OCI-LY3 (cell line): ENCODE measurements around the gene ATF6.

ENCODE experiments used
- H2AFZ ChIP-seq: fragments of 200-600, 300-600 bp; shearing (Covaris generic); 2 replicates; pipeline ENCODE4 v1.6.0; 2014; ENCODE audit warnings: antibody characterized with exemption, low read depth, low read length
- H3K27ac ChIP-seq: fragments of 200-600, 300-600 bp; sonication (generic); 2 replicates; pipeline ENCODE4 v1.5.1; 2014; ENCODE audit warnings: mild to moderate bottlenecking, low read length, moderate library complexity, mixed read lengths
- H3K27me3 ChIP-seq: fragments of 200-600, 300-600 bp; sonication (generic); 2 replicates; pipeline ENCODE4 v1.6.1; 2014; ENCODE audit warnings: low read depth, low read length, mixed read lengths
- H3K36me3 ChIP-seq: fragments of 200-600, 300-600 bp; sonication (generic); replicated peaks from 2 replicates; pipeline ENCODE3; 2014; ENCODE audit warnings: low read depth, low read length, mixed read lengths
- H3K4me1 ChIP-seq: fragments of 300-600, 200-600 bp; sonication (generic); 2 replicates; pipeline ENCODE4 v1.6.1; 2014; ENCODE audit warnings: low read length, mixed read lengths
- H3K4me2 ChIP-seq: fragments of 200-600, 300-600 bp; sonication (generic); 2 replicates; pipeline ENCODE4 v1.6.1; 2014; ENCODE audit warnings: low read length, mixed read lengths
- H3K4me3 ChIP-seq: fragments of 300-600, 200-600 bp; sonication (generic); 2 replicates; pipeline ENCODE4 v1.5.1; 2014; ENCODE audit warnings: antibody characterized with exemption, mild to moderate bottlenecking, low read length, moderate library complexity
- H3K79me2 ChIP-seq: fragments of 300-600, 200-600 bp; shearing (Covaris generic); 2 replicates; pipeline ENCODE4 v1.6.1; 2014; ENCODE audit warnings: mild to moderate bottlenecking, low read length, mixed read lengths
- H3K9ac ChIP-seq: fragments of 300-600, 200-600 bp; shearing (Covaris generic); 2 replicates; pipeline ENCODE4 v1.6.0; 2014; ENCODE audit warnings: mild to moderate bottlenecking, low read length, moderate library complexity
- H3K9me3 ChIP-seq: fragments of 200-600, 300-600 bp; shearing (Covaris generic); 2 replicates; pipeline ENCODE4 v1.6.1; 2014; ENCODE audit warnings: low read length, mixed read lengths; ENCODE audit not compliant: insufficient read depth
- H4K20me1 ChIP-seq: fragments of 200-600, 300-600 bp; sonication (generic); 2 replicates; pipeline ENCODE4 v1.6.1; 2016; ENCODE audit warnings: low read length, mixed read lengths; ENCODE audit not compliant: insufficient read depth
- EZH2phosphoT487 ChIP-seq: fragments of 200-600 bp; shearing (Covaris generic); IDR thresholded peaks from 2 replicates; pipeline ENCODE4 v1.6.1; 2018; ENCODE audit warnings: antibody characterized with exemption, mixed run types, low read depth
- TF ChIP-seq, protein P1 (sequence below): fragments of 200-600, 300-600 bp; sonication (generic); IDR thresholded peaks from 2 replicates; pipeline ENCODE4 v1.5.1; 2014; ENCODE audit warnings: antibody characterized with exemption, low read length, low read depth

ATF6 gene

DNA sequence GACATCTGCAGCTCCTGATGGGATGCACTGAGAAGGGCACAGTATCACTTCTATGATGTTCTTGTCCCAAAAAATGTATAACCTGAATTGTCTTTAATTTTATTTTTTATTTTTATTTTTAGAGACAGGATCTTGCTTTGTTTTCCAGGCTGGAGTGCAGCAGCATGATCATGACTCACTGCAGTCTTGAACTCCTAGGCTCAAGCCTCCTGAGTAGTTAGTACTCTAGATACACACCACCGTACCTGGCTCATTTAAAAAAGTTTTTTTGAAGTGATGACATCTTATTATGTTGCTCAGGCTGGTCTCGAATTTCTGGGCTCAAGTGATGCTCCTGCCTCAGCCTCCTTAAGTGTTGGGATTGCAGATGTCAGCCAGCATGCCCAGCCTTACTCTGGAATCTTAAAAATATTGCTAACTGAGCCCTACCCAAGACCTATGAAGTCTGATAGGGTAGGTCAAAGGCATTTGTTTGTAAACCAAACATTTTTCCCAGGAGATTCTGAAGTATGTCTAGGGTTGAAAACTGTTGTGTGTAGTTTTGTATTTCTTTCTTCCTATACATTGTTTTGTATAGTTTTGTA is 68.9 kb downstream of the ATF6 start:
- Histone ChIP-seq H3K9me3 (no peaks in the 10 kb centered on the region), H3K27ac (no peak overlapping the region), H3K27me3 (no peaks in the 10 kb centered on the region), H2AFZ (no peak overlapping the region), H4K20me1 (no peaks in the 10 kb centered on the region), H3K79me2 (no peaks in the 10 kb centered on the region), H3K4me1 (peaks cover 5% of the 10 kb centered on the region; the same call in 1 of the 2 replicates), H3K36me3 (peaks cover 2% of the 10 kb centered on the region), H3K9ac (no peak overlapping the region), H3K4me2 (no peak overlapping the region), H3K4me3 (no peak overlapping the region)
- TF ChIP-seq EZH2phosphoT487, result no peak
- TF ChIP-seq, protein P1, sequence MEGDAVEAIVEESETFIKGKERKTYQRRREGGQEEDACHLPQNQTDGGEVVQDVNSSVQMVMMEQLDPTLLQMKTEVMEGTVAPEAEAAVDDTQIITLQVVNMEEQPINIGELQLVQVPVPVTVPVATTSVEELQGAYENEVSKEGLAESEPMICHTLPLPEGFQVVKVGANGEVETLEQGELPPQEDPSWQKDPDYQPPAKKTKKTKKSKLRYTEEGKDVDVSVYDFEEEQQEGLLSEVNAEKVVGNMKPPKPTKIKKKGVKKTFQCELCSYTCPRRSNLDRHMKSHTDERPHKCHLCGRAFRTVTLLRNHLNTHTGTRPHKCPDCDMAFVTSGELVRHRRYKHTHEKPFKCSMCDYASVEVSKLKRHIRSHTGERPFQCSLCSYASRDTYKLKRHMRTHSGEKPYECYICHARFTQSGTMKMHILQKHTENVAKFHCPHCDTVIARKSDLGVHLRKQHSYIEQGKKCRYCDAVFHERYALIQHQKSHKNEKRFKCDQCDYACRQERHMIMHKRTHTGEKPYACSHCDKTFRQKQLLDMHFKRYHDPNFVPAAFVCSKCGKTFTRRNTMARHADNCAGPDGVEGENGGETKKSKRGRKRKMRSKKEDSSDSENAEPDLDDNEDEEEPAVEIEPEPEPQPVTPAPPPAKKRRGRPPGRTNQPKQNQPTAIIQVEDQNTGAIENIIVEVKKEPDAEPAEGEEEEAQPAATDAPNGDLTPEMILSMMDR, result no peak

DNA sequence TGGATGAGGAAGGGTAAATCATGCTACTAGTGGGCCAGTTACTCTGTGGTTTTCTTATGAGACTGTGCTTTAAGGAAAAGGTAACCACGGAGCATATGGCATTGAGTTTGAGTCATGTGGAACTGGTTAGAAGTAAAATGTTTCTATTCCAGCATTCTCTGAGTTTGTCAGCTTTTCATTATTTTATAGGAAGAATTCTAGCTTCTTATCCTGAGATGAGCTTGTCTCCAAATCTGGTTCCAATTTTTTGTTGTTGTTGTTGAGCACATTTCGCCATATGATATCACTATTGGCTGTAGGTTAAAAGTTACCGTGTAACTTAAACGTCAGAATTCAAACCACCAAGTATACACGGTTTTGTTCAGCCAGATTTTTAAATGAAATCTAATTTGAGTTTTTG is 69.9 kb downstream of the ATF6 start:
- no peak overlapping the region for H3K4me2 ChIP-seq
- no peak overlapping the region for H3K9ac ChIP-seq
- no peak overlapping the region for H3K4me3 ChIP-seq
- H2AFZ ChIP-seq, result no peak overlapping the region
- H3K36me3 ChIP-seq, result peaks cover 4% of the 10 kb centered on the region
- H3K79me2 ChIP-seq, result no peaks in the 10 kb centered on the region
- peaks cover 5% of the 10 kb centered on the region; the same call in 1 of the 2 replicates for H3K4me1 ChIP-seq
- no peaks in the 10 kb centered on the region for H3K27me3 ChIP-seq
- TF ChIP-seq, protein P1, result no peak
- TF ChIP-seq EZH2phosphoT487, result no peak
- no peak overlapping the region for H3K27ac ChIP-seq
- no peaks in the 10 kb centered on the region for H3K9me3 ChIP-seq
- H4K20me1 ChIP-seq, result no peaks in the 10 kb centered on the region

DNA sequence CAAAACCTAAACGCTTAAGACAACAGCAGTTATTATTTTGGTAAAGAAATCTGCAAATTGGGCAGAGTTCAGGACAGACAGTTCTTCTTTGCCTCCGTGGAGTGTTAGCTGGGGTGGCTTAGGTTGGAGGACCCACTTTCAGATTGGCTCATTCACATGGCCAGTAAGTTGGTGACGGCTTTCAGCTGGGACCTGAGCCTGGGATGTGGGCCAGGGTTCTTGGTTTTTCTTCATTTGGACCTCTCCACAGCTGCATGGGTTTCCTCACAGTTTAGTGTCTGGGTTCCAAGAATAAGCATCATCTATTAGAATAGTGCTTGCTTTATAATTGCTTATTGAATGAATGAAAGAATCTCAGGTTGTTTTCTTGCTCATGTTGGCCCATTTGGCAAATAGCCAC is 72.2 kb downstream of the ATF6 start:
- no peaks in the 10 kb centered on the region for H4K20me1 ChIP-seq
- H3K4me3 ChIP-seq, result no peak overlapping the region
- H3K9me3 ChIP-seq, result no peaks in the 10 kb centered on the region
- H2AFZ ChIP-seq, result no peak overlapping the region
- H3K9ac ChIP-seq, result no peak overlapping the region
- no peak overlapping the region for H3K4me2 ChIP-seq
- no peak for TF ChIP-seq EZH2phosphoT487
- TF ChIP-seq, protein P1, result no peak
- H3K36me3 ChIP-seq, result peaks cover 10% of the 10 kb centered on the region
- H3K27me3 ChIP-seq, result no peaks in the 10 kb centered on the region
- H3K79me2 ChIP-seq, result no peaks in the 10 kb centered on the region
- H3K27ac ChIP-seq, result no peak overlapping the region
- peaks cover 5% of the 10 kb centered on the region; the same call in 1 of the 2 replicates for H3K4me1 ChIP-seq

DNA sequence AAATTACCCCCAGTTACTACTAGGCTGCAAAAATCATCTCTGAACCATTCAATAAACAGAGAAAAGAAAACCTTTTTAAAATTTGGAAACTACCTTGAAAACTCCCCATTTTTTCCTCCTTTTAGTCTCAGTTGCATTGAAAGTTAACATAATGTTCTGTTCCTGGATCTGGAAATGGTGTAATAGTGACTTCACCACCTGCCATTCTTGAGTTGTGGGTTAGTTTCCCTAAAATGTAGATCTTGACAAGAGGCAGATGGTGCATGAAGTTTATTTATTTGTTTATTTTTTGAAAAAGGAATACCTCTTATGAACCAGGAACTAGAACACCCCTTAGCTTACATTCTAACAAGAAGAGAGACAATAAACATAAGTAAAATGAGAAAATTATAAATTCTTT is 72.8 kb downstream of the ATF6 start:
- Histone ChIP-seq H3K4me2 (no peak overlapping the region), H3K9me3 (no peaks in the 10 kb centered on the region), H3K79me2 (no peaks in the 10 kb centered on the region), H3K27ac (no peak overlapping the region), H4K20me1 (no peaks in the 10 kb centered on the region), H3K36me3 (peaks cover 12% of the 10 kb centered on the region), H3K4me1 (peaks cover 5% of the 10 kb centered on the region; the same call in 1 of the 2 replicates), H3K9ac (no peak overlapping the region), H2AFZ (no peak overlapping the region), H3K27me3 (no peaks in the 10 kb centered on the region), H3K4me3 (no peak overlapping the region)
- no peak for TF ChIP-seq EZH2phosphoT487
